HG03066 (cell line): ENCODE measurements around the gene STAT5B.
"Not testable (repeated sequence)": the region's sequence is repeated elsewhere in the genome, so short reads cannot be mapped to it uniquely, and the experiment has no call there.

Source experiments
- ATAC-seq: cut with Tn5 transposase; IDR thresholded peaks from one replicate; pipeline ENCODE4 v1.9.1; 2021; ENCODE audit warnings: low read depth; ENCODE audit not compliant: unreplicated experiment

Gene STAT5B

GRCh38 chr17:42276359-42276608 is at the start of gene STAT5B:
Gene STAT5B, minus strand, starts transcription at chr17:42276391. Its CDS starts 44,264 bp downstream, at chr17:42232127.
- ATAC-seq, result no peak

DNA sequence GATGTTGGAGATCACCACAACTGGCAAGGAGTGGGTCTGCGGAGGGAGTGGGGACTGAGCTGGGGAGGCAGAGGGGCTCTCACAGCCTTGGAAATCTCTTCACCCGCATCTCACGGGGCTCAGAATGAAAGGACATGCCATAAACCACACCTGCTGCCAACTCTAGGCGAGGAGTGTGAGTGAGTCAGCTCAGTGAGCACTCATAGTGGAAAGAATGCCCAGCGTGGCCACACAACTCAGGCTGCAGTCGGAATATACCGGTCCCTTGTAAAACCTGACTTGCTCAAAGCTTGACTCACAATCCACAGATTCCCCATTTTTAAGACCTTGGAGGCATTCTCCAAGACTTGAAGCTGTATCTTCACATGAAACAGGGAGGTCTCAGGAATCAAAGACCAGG is 48.8 kb upstream of the STAT5B start:
- no peak for ATAC-seq

GRCh38 chr17:42323268-42323773 is 47.1 kb upstream of the STAT5B start:
- no peak for ATAC-seq

DNA sequence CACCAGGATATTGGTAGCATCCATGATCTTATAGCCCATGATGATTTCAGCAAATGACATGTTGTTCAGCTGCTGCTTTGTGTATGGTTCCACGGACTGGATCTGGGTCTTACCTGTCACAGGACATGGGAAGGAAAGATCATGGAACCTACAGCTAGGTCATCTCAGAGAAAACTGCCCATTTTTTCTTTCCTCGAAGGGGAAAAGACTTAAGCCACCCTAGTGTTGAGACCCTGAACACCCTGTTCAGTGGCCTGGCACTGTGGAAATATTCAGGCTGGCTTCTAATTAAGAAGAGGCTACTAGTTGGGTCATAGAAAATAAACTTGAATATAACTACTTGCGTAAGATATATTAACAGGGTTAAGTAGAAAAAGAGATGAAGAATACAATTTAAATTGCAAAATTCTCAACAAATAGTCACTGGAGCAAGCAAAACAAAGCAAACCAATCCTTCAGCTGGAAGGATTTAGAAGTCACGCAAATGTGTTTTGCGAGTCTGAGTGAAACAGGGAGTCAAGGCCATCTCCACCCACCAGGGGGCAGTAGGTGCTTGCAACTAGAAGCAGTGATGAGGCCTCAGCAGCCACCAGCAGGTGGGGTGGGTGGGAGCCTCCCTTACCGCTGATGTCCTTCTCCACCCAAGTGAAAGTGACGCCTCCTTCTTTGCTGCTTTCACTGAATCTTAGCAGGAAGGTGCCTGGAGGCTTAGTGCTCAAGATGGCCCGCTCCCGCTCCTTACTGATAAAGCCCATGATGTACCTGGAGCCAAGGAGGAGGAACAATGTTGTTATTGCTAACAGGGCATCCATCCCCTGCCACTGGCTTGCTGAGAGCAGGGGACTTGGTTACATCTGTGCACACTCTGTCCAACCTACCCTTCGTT is 46.4 kb upstream of the STAT5B start:
- ATAC-seq, result no peak

DNA sequence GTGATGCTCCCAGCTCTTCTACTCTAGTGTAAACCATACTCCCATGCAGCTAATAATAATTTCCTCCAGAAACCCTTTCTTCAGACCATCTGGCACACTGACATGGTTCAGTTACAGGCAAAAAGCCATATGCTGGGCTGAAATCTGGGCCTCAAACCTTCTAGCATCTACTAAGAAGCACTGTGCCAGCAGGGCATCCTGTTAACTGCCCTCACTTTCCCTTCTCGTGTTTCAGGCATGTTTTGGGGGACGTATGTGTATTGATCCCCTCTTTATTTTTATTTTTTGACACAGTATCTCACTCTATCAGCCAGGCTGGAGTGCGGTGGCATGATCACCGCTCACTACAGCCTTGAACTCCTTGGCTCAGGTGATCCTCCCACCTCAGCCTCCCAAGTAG is 45.4 kb upstream of the STAT5B start:
- ATAC-seq, result no peak

- not testable (repeated sequence) for ATAC-seq
Observed at GRCh38 chr17:42317967-42318366, 41.8 kb upstream of the STAT5B start.

- no peak for ATAC-seq
Observed at GRCh38 chr17:42317266-42317845, 41.2 kb upstream of the STAT5B start.

DNA sequence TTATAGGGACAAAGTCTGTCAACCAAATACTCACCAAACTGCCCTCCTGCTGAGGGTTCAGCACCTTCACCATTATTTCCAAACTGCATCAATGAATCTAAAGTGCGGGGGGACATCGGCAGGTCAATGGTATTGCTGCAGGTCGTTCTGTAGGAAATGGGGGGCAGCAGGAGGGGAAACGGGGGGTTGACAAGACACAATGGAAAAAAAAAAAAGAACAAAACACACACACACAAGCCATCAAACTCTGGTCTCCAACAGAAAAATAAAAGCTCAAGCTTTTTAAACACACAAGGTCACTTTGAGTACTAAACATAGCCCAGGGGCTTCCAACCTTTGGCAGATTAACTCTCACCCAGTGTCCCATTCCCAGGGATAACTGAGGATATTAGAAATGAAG is 40.6 kb upstream of the STAT5B start:
- no peak for ATAC-seq

DNA sequence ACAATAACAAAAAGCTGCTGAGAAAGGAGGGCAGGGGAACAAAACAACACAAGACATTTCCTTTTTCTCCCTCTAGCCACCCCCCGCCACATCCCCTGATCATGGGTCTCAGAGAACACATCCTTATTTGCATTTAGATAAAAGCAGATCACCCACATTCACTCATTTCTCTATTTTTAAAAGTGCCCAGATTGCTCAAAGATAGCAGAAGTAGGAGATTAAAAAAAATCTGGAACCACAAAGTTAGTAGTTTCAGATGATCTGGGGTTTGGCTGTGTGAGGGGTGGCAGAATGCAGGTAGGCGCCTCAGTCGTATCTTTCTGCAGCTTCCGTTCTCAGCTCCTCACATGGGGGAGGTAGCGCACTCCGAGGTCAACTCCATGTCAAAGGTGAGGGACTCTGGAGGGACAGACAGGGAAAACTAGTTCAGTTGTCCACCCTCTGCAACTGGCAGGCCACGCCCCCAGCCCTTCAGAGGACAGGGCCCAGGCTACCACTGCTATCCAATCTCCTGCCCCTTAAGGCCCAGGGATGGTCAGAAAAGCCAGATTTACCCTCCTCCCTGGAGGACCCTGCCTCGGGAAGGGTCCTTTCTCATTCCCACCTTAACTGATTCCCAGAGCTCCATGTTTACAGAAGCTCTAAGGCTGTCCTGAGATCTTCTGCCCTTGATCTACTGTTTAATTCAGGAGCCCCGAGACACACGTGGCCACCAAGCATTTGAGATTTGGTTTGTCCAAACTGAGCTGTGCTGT is 39.4 kb upstream of the STAT5B start:
- no peak for ATAC-seq

DNA sequence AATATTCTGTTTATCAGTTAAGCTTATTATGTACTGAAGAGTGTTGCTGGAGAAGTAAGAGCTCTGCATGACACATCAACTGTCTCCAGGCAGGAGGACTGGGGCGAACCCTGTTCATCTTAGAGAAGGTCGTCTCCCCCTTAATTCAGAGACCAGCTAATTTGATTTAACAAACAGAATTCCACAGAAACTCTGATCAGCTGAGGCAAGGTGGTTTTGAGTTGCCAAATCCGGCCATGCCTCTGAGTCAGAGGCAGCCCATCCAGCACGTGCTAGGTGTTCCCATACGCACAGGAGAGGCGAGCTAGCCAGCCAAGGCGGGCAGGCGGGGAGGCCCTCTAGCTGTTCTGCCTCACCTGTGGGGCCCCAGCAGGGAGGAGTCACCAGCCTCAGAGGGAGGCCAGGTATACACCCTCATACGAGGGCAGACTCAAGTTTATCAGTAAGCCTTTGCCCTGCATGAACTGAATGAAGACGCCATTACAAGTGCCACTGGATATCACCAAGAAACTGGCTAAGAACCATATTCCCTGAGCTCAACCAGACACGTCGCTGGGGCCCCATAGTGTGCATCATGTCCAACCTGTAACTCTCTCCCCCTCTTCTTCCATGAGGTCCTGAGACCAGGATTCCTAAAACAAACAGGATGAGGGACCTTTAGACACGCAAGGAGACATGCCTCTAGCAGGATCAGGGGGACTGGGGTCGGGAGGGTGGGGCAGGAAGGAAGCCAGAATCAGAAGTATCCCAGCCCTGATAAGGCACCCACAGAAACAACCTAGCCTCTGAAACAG is 37.8 kb upstream of the STAT5B start:
- ATAC-seq, result no peak

GRCh38 chr17:42313389-42313772 is 37.2 kb upstream of the STAT5B start:
- no peak for ATAC-seq

DNA sequence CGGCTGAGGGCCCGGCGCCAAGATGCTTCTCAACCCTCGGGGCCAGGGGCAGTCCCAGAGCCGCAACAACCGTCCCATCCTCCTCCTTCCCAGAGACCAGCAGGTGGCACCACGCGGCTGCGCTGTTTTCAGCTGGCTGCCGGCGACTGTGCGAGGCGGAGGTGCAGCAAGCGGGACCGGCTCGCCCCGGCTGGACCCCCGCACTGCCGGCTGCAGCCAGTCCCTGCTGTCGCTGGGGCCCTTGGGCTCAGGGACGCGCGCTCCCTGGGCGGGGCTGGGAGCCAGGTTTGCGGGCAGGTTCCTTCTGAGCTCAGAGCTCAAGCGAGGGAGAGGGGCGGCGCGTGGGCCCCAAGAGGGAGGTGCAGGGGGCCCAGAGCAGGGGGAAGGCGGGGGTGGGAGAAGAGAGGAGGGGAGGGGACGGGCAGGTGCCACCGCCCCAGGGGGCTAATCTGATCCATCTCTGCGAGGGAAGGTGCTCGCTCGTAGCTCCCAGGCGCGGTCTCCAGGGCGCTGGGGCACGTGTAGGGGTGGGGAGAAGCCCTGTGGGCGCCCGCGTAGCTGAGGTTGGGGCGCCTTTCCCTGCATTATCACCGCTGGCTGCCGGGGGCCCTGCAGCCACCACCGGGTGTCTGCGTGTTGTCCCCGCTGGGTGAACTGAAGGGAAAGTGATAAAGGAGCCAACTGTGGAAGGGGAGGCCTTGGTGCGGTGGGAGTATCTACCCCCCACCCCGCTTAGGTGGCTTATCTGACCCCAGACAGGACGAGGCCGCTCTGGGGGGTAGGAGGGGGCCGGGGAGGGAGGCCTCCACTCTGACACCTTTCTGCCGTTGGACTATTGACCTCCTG is 36.3 kb upstream of the STAT5B start:
- no peak for ATAC-seq

GRCh38 chr17:42312035-42312284 is 35.8 kb upstream of the STAT5B start:
- no peak for ATAC-seq

- ATAC-seq, result no peak
Observed at GRCh38 chr17:42311240-42312034, 35.2 kb upstream of the STAT5B start.

DNA sequence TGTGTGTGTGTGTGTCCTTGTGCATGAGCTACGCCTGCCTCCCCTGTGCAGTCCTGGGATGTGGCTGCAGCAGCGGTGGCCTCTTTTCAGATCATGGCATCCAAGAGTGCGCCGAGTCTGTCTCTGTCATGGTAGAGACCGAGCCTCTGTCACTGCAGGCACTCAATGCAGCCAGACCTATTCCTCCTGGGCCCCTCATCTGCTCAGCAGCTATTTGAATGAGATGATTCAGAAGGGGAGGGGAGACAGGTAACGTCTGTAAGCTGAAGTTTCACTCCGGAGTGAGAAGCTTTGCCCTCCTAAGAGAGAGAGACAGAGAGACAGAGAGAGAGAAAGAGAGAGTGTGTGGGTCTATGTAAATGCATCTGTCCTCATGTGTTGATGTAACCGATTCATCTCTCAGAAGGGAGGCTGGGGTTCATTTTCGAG is 34.6 kb upstream of the STAT5B start:
- ATAC-seq, result no peak

- ATAC-seq, result no peak
Observed at GRCh38 chr17:42309986-42310786, 34.0 kb upstream of the STAT5B start.

DNA sequence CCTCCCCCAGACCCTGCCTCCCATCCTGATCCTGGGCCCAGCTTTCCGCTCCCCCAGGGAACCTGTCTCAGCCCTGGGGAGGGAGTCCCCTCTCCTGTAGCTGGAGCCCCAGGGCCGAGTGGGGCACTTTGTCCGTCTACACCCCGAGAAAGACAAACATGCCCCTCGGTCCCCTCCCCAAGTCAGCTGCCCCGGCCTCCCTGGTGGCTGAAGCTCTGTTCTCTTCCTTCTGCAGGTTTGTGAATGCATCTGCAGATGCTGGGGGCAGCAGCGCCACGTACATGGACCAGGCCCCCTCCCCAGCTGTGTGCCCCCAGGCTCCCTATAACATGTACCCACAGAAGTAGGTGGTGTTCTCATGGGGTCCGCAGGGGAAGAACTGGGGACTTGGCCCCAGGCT is 33.0 kb upstream of the STAT5B start:
- ATAC-seq, result no peak

DNA sequence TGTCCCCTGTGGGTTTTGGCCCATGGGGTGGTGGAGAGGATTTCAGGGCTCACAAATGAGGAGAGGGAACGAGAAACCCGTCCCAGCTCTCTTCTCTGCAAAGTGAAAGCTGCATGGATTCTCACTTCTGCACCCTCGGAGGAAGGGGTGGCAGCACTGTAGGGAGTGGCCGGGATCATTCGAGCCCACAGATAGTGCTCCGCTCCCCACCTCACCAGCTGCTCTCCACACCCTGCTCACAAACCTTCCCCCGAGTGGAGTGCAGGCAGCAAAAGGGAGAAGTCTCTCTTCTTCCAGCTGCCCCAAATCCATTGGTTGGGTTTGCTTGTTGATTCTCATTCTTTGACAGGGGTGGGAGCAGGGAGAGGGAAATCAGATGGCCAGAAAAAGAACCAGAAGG is 32.3 kb upstream of the STAT5B start:
- no peak for ATAC-seq
